Measurements from ENCODE around the gene DNAJB6.

- TF ChIP-seq CTCF (IDR thresholded peaks at IDR 0.05; ENCODE audit: low read depth, low read length) (no peak), EZH2phosphoT487 (IDR thresholded peaks at IDR 0.05; ENCODE audit: low read depth) (no peak)
These were observed 70.9 kb downstream of the DNAJB6 start for GRCh38 chr7:157407512-157408257.
